Tongue (tissue), 2 donors: ENCODE measurements around the gene TMEM207. TPM values are rescaled to one million over a fixed set of nuclear protein-coding genes. Genes with fewer than 3 reads are reported as not detected.

ENCODE experiments used
- DNase-seq: peaks from one replicate; pipeline ENCODE4 v3.0.0-alpha.2; 2015
- total RNA-seq: library from RNA; depleted of rRNA; stranded (reverse); fragments of >200 nt; gene quantifications from one replicate; pipeline ENCODE4 v1.2.3, GENCODE V29; 2014

TMEM207 gene
- total RNA-seq, 1 donor from 2014 or later = not detected

DNA sequence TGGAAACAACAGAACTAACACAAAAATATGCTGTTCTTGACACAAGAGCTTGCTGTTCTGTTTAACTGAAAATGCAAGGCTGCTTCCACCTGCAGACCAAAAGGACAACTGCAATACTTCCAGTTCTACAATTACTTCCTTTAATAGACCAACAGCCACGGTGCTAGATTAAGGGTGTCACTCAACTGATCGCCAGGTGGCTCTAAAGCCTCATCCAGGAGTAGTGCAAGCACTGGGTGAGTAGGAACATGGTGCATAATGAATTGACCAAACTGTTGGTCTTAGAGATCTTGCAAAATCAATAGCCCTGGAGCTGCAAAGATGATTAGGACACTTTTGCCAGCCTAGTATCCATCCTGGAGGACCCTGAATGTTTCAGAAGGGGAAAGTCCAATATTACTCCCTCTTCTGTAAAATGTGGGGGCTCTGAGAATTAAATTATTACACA, 65.4 kb downstream of the TMEM207 start:
- DNase-seq = peak; percentile 38

GRCh38 chr3:190382082-190382481, 67.6 kb downstream of the TMEM207 start:
- no peak for DNase-seq

GRCh38 chr3:190381441-190381840, 68.3 kb downstream of the TMEM207 start:
- no peak for DNase-seq

DNA sequence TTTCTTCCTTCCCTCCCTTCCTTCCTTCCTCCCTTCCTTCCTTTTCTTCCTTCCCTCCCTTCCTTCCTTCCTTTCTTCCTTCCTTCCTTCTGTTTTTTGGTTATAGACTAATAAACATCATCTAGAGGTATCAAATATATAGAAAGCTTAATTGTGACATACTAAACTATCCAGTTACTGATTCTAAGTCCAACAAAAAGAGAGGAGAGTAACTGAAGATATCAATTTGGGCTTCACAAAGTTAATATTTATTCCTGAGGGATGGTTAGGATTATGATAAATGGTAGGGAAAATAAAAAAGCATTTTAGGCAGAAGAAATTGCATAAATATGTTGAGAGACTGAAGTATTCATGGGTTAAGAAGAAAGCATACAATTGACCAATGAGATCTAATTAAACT, 69.5 kb downstream of the TMEM207 start:
- DNase-seq = no peak

Other genes with a start within 250 kb of the TMEM207 start
- 17.7 TPM for gene CLDN1, start 127.5 kb downstream of the TMEM207 start, total RNA-seq
- gene CLDN16, start 61.7 kb downstream of the TMEM207 start, total RNA-seq = not detected
- gene IL1RAP, start 64.2 kb upstream of the TMEM207 start, total RNA-seq = 12.3 TPM